DOHH2 (cell line): ENCODE measurements around the gene SUN3.

Source experiments
- H3F3A ChIP-seq: fragments of 200-600 bp; sonication (generic), shearing (Covaris generic); 2 replicates; pipeline ENCODE4 v1.6.0; 2016; ENCODE audit warnings: antibody characterized with exemption, mild to moderate bottlenecking; ENCODE audit not compliant: control insufficient read depth, insufficient read depth
- H3K27ac ChIP-seq: fragments of 200-600 bp; sonication (generic); 2 replicates; pipeline ENCODE4 v1.5.1; 2014; ENCODE audit warnings: low read depth, mild to moderate bottlenecking, low read length, moderate library complexity
- H3K27me3 ChIP-seq: fragments of 200-600 bp; sonication (generic); 2 replicates; pipeline ENCODE4 v1.6.1; 2014; ENCODE audit warnings: mild to moderate bottlenecking, low read length, mixed read lengths; ENCODE audit not compliant: control insufficient read depth
- H3K36me3 ChIP-seq: fragments of 200-600 bp; sonication (generic); 2 replicates; pipeline ENCODE4 v1.6.1; 2014; ENCODE audit warnings: mild to moderate bottlenecking, low read length, moderate library complexity, mixed read lengths; ENCODE audit not compliant: control insufficient read depth
- H3K4me1 ChIP-seq: fragments of 200-600 bp; sonication (generic); 2 replicates; pipeline ENCODE4 v1.6.1; 2014; ENCODE audit warnings: mild to moderate bottlenecking, low read length, mixed read lengths; ENCODE audit not compliant: control insufficient read depth
- H3K4me2 ChIP-seq: fragments of 200-600 bp; sonication (generic); 2 replicates; pipeline ENCODE4 v1.6.0; 2014; ENCODE audit warnings: mild to moderate bottlenecking, low read length, moderate library complexity
- H3K4me3 ChIP-seq: fragments of 200-600 bp; sonication (generic); 2 replicates; pipeline ENCODE4 v1.5.1; 2014; ENCODE audit warnings: mild to moderate bottlenecking, low read length, mixed read lengths
- H3K79me2 ChIP-seq: fragments of 200-600 bp; sonication (generic); 2 replicates; pipeline ENCODE4 v1.6.1; 2014; ENCODE audit warnings: mild to moderate bottlenecking, low read length, mixed read lengths; ENCODE audit not compliant: control insufficient read depth
- H3K9me2 ChIP-seq: fragments of 200-600 bp; sonication (generic); replicated peaks from 2 replicates; pipeline ENCODE4 v1.6.1; 2014; ENCODE audit warnings: mild to moderate bottlenecking, low read length, mixed read lengths; ENCODE audit not compliant: control insufficient read depth
- H3K9me3 ChIP-seq: fragments of 200-600 bp; sonication (generic); 2 replicates; pipeline ENCODE4 v1.6.1; 2014; ENCODE audit warnings: antibody characterized with exemption, low read length, mixed read lengths; ENCODE audit not compliant: control insufficient read depth, insufficient read depth
- H4K20me1 ChIP-seq: fragments of 200-600 bp; sonication (generic); 2 replicates; pipeline ENCODE4 v1.6.0; 2014; ENCODE audit warnings: low read depth, mild to moderate bottlenecking, antibody characterized with exemption, low read length, moderate library complexity; ENCODE audit not compliant: control insufficient read depth, insufficient read depth
- CTCF ChIP-seq: fragments of 200-600 bp; sonication (generic); IDR thresholded peaks from one replicate; pipeline ENCODE4 v1.5.1; 2014; ENCODE audit warnings: antibody characterized with exemption, mild to moderate bottlenecking, low read depth, low read length; ENCODE audit not compliant: poor library complexity, severe bottlenecking
- EZH2phosphoT487 ChIP-seq: fragments of 200-600 bp; sonication (generic); IDR thresholded peaks from 2 replicates; pipeline ENCODE4 v1.6.1; 2017; ENCODE audit warnings: borderline replicate concordance, mild to moderate bottlenecking, antibody characterized with exemption, low read length, moderate library complexity, mixed read lengths

SUN3 gene

DNA sequence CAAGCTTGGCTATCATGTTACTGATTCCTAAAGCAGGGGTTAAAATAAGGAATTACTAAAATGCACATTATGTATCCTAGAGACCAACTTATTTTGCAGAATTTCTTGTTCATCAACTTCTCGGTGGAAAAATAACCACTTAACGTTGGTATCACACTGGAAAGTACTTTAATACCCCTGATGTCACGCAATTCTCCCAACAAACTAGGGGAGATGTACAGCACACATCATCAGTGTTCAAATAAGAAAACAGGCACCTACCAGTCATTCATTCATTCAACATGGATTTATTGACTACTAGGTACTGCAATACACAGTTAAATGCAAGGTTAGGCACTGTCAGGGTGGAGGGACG is 50.1 kb downstream of the SUN3 start:
- Histone ChIP-seq H3K4me2 (peak overlapping the region; percentile 67), H4K20me1 (no peaks in the 10 kb centered on the region), H3K9me2 (no peaks in the 10 kb centered on the region), H3K9me3 (no peaks in the 10 kb centered on the region), H3K4me3 (peak overlapping the region; percentile 76), H3K27me3 (no peaks in the 10 kb centered on the region), H3K79me2 (peaks cover 22% of the 10 kb centered on the region), H3K27ac (peak overlapping the region; percentile 69), H3K4me1 (peaks cover 17% of the 10 kb centered on the region), H3F3A (peaks cover 18% of the 10 kb centered on the region), H3K36me3 (peaks cover 50% of the 10 kb centered on the region)
- TF ChIP-seq EZH2phosphoT487 (no peak), CTCF (no peak)

- no peaks in the 10 kb centered on the region for H4K20me1 ChIP-seq
- H3K27ac ChIP-seq: no peak overlapping the region
- no peaks in the 10 kb centered on the region for H3K9me2 ChIP-seq
- peaks cover 20% of the 10 kb centered on the region for H3K79me2 ChIP-seq
- no peak for TF ChIP-seq EZH2phosphoT487
- TF ChIP-seq CTCF: no peak
- H3K4me1 ChIP-seq: peaks cover 25% of the 10 kb centered on the region
- no peak overlapping the region for H3K4me3 ChIP-seq
- peaks cover 19% of the 10 kb centered on the region for H3F3A ChIP-seq
- H3K27me3 ChIP-seq: no peaks in the 10 kb centered on the region
- no peaks in the 10 kb centered on the region for H3K9me3 ChIP-seq
- H3K4me2 ChIP-seq: no peak overlapping the region
- H3K36me3 ChIP-seq: peaks cover 87% of the 10 kb centered on the region
These were observed 55.2 kb downstream of the SUN3 start for GRCh38 chr7:47973739-47974138.

- peaks cover 87% of the 10 kb centered on the region for H3K36me3 ChIP-seq
- H3K4me2 ChIP-seq: no peak overlapping the region
- peaks cover 14% of the 10 kb centered on the region for H3K4me1 ChIP-seq
- H3K27ac ChIP-seq: no peak overlapping the region
- TF ChIP-seq EZH2phosphoT487: no peak
- no peak for TF ChIP-seq CTCF
- no peaks in the 10 kb centered on the region for H3K9me2 ChIP-seq
- no peak overlapping the region for H3K4me3 ChIP-seq
- no peaks in the 10 kb centered on the region for H3K27me3 ChIP-seq
- peaks cover 18% of the 10 kb centered on the region for H3F3A ChIP-seq
- H3K79me2 ChIP-seq: no peaks in the 10 kb centered on the region
- H3K9me3 ChIP-seq: no peaks in the 10 kb centered on the region
- no peaks in the 10 kb centered on the region for H4K20me1 ChIP-seq
These were observed 58.1 kb downstream of the SUN3 start for GRCh38 chr7:47970761-47971160.
